Ascending aorta (tissue), 2 donors: ENCODE measurements around the gene KCNE1. TPM values are rescaled to one million over a fixed set of nuclear protein-coding genes. Genes with fewer than 3 reads are reported as not detected.

Experiments used
- DNase-seq, 2 donors: peaks; one replicate each; pipeline ENCODE4 v3.0.0-alpha.2; 2019; ENCODE audit warnings: low spot score in 2 of 2
- H3K27ac ChIP-seq, 2 donors: fragments of 200-600 bp; sonication (generic); one replicate each; pipeline ENCODE4 v1.5.1; 2016 to 2017; ENCODE audit warnings: mild to moderate bottlenecking in 1 of 2
- H3K27me3 ChIP-seq: fragments of 200-600 bp; sonication (generic); one replicate; pipeline ENCODE4 v1.5.1; 2017
- H3K36me3 ChIP-seq, 2 donors: fragments of 200-600 bp; sonication (generic); one replicate each; pipeline ENCODE4 v1.5.1; 2016
- H3K4me1 ChIP-seq, 2 donors: fragments of 200-600 bp; sonication (generic); one replicate each; pipeline ENCODE4 v1.5.1; 2016 to 2017; ENCODE audit warnings: mild to moderate bottlenecking in 1 of 2
- H3K4me3 ChIP-seq, 2 donors: fragments of 200-600 bp; sonication (generic); one replicate each; pipeline ENCODE4 v1.5.1; 2016 to 2017; ENCODE audit warnings: mild to moderate bottlenecking in 1 of 2
- H3K9me3 ChIP-seq, 2 donors: fragments of 200-600 bp; sonication (generic); one replicate each; pipeline ENCODE4 v1.5.1; 2016
- intact Hi-C: fragments of 100-400 bp; cut with DNase I; formaldehyde crosslinking; loops from one replicate; pipeline ENCODE4 v1.15.1; 2023
- total RNA-seq: library from RNA; depleted of rRNA; stranded (reverse); fragments of >200 nt; gene quantifications from one replicate; pipeline ENCODE4 v1.1.0, GENCODE V29; 2016
- TF ChIP-seq, protein P1 (sequence below), 3 experiments: fragments of 200-600 bp in 2 of 3; fragments of 450-650 bp in 1 of 3; sonication (generic) in 2 of 3; IDR thresholded peaks; one replicate each; pipeline ENCODE4 v1.5.1; 2016 to 2019; ENCODE audit warnings: antibody characterized with exemption in 3 of 3, mild to moderate bottlenecking in 1 of 3, moderate library complexity in 1 of 3

The KCNE1 gene
- total RNA-seq, 1 donor from 2014 or later = 5.7 TPM

DNA sequence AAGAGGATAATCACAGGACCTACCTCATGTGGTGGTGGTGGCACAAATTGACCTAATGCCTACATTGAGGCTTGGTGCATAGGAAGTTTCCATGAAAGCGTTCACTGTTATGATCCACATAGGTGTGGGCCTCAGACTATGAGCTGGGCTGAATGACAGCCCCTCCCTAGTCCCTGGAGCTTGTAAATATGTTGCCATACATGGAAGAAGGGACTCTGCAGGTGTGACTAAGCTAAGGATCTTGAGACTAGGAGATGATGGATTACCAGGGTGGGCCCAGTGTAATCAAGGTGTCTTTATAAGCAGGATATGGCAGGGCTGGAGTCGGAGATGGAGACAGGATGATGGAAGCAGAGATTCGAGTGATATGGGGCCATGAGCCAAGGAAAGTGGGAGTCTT is 31.0 kb upstream of the KCNE1 start:
- no peak for DNase-seq

DNA sequence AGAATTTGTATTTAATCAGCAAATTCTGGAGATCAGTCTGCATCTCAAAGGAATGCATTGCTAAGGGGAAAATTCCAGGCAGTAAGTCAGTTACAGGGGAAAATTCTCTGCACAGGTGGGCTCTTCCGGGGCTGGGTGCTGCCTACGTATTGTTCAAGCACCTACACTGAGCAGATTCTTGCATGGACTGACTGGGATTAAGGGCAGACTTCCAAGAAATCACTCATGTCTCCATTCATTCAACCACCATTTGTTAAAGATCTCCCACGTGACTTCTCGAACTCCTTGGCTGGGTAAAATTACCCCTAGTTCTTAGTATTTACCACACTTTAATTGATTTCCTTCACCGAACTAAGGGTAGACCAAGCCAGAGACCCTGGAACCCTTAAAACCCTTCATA is 28.2 kb upstream of the KCNE1 start:
- intact Hi-C loops = no loop called here
- no peak overlapping the region for H3K27ac ChIP-seq
- H3K4me1 ChIP-seq = peaks cover 5 to 20% of the 10 kb centered on the region in 2 donors
- no peak for DNase-seq
- H3K27me3 ChIP-seq = no peaks in the 10 kb centered on the region
- H3K9me3 ChIP-seq = no peaks in the 10 kb centered on the region
- no peak overlapping the region for H3K4me3 ChIP-seq
- TF ChIP-seq, protein P1, sequence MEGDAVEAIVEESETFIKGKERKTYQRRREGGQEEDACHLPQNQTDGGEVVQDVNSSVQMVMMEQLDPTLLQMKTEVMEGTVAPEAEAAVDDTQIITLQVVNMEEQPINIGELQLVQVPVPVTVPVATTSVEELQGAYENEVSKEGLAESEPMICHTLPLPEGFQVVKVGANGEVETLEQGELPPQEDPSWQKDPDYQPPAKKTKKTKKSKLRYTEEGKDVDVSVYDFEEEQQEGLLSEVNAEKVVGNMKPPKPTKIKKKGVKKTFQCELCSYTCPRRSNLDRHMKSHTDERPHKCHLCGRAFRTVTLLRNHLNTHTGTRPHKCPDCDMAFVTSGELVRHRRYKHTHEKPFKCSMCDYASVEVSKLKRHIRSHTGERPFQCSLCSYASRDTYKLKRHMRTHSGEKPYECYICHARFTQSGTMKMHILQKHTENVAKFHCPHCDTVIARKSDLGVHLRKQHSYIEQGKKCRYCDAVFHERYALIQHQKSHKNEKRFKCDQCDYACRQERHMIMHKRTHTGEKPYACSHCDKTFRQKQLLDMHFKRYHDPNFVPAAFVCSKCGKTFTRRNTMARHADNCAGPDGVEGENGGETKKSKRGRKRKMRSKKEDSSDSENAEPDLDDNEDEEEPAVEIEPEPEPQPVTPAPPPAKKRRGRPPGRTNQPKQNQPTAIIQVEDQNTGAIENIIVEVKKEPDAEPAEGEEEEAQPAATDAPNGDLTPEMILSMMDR (IDR thresholded peaks at IDR 0.05) = no peak
- no peaks in the 10 kb centered on the region for H3K36me3 ChIP-seq

More for the DNA sequence above, 31.0 kb upstream of the KCNE1 start:
- H3K36me3 ChIP-seq = no peaks in the 10 kb centered on the region
- TF ChIP-seq, protein P1 (IDR thresholded peaks at IDR 0.05) = no peak
- no peaks in the 10 kb centered on the region for H3K27me3 ChIP-seq
- H3K27ac ChIP-seq = no peak overlapping the region
- intact Hi-C loops = no loop called here
- H3K9me3 ChIP-seq = no peaks in the 10 kb centered on the region
- H3K4me3 ChIP-seq = no peak overlapping the region
- H3K4me1 ChIP-seq = peaks cover 9 to 20% of the 10 kb centered on the region in 2 donors

DNA sequence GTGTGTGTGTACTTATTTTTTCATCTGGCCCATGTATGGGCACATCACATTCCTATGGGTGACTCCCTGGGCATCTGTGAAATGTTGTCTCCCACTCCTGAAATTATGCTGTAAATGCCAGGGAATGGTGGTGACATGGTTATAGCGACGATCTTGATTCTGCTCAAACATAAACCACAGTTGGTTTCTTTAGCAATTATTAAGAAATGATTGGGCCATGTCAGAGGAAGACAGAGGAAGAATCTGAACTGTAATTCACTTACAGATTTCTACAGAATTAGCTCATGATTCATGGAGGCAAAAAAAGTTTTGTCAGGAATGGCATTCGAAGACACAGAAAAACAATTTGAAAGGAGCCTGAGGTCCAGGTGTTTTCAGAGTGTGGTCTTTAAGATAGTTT is 25.8 kb upstream of the KCNE1 start:
- peaks cover 0 to 13% of the 10 kb centered on the region in 2 donors for H3K4me1 ChIP-seq
- no peak overlapping the region for H3K27ac ChIP-seq
- DNase-seq = no peak
- no peaks in the 10 kb centered on the region for H3K9me3 ChIP-seq
- intact Hi-C loops = no loop called here
- H3K36me3 ChIP-seq = no peaks in the 10 kb centered on the region
- no peaks in the 10 kb centered on the region for H3K27me3 ChIP-seq
- H3K4me3 ChIP-seq = no peak overlapping the region
- TF ChIP-seq, protein P1 (IDR thresholded peaks at IDR 0.05) = no peak

DNA sequence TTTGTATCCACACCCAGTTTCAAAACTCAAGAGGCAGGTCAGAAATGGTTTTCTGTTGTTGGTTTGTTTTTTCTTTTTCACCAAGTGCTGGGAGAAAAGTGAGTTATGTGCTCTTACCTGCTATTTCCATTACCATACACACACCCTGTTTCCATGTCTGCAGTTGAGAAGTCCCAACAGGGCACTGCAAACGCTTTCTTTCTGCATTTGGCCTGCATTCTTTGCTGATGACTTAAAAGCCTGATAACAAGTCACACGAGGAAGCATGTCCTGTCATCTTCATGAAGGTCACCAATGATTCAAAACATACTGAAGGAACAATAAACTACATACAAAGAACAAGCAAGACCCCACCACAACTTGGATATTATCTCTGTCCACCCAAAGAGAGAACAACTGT is 24.8 kb upstream of the KCNE1 start:
- Histone ChIP-seq H3K4me3 (no peak overlapping the region), H3K36me3 (no peaks in the 10 kb centered on the region), H3K4me1 (peaks cover 0 to 13% of the 10 kb centered on the region in 2 donors), H3K27ac (no peak overlapping the region), H3K9me3 (no peaks in the 10 kb centered on the region), H3K27me3 (no peaks in the 10 kb centered on the region)
- DNase-seq = no peak
- intact Hi-C loops = no loop called here
- TF ChIP-seq, protein P1 (IDR thresholded peaks at IDR 0.05) = no peak

DNA sequence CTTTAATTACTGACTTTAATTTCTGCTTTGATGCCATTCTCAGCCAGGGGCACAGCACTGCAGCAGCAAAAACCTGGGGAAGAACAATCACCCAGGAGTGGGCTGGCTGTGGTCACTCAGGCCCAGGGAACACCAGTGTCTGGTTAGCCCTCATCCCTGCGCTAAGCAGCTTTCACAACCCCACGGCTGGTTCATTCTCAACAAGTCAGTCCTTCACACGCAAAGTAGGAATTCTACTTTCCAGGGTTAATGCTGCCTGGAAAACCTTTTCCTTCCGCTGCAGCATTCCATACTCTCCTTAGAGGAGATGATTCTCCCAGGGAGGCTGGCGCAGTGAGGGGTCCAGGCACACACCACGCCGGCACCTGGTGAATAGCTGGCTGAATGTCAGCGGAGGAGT is 24.3 kb upstream of the KCNE1 start:
- no peaks in the 10 kb centered on the region for H3K9me3 ChIP-seq
- no peaks in the 10 kb centered on the region for H3K27me3 ChIP-seq
- no peak overlapping the region for H3K27ac ChIP-seq
- TF ChIP-seq, protein P1 (IDR thresholded peaks at IDR 0.05) = no peak
- no peaks in the 10 kb centered on the region for H3K36me3 ChIP-seq
- no peak for DNase-seq
- intact Hi-C loops = no loop called here
- H3K4me1 ChIP-seq = peaks cover 0 to 13% of the 10 kb centered on the region in 2 donors
- H3K4me3 ChIP-seq = no peak overlapping the region

GRCh38 chr21:34535886-34536285 is 23.9 kb upstream of the KCNE1 start:
- H3K9me3 ChIP-seq = no peaks in the 10 kb centered on the region
- H3K36me3 ChIP-seq = no peaks in the 10 kb centered on the region
- no peak overlapping the region for H3K27ac ChIP-seq
- no peaks in the 10 kb centered on the region for H3K27me3 ChIP-seq
- DNase-seq = no peak
- H3K4me1 ChIP-seq = peaks cover 0 to 13% of the 10 kb centered on the region in 2 donors
- intact Hi-C loops = no loop called here
- H3K4me3 ChIP-seq = no peak overlapping the region
- TF ChIP-seq, protein P1 (IDR thresholded peaks at IDR 0.05) = no peak
